Measurements from ENCODE around the gene COX14.

DNA sequence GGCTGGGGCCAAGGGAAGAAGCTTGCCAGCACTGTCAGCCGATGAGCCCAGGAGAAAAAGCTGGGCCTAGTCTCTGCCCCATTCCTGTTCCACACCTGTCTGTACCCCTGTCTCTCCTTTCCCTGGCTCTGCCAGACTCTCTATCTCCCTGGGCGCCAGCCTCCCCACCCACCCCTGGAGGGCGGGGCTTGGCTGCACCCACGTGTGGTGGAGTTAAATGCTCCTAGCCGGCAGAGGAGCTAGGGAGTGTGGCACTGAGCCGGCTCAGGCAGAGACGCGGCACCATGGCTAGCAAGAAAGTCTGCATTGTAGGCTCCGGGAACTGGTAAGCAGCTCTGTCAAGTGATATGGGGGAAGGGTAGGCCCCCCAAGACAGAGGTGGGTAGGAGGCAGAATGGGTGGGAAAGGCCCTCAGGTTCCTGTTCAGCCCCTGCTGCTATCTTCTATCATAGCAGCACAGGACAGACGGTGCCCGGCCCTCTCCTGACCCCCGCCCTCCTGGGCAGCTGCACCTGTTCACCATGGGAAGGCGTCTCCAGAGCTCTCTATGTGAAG, 8.2 kb upstream of the COX14 start, which contains the start of gene GPD1:
- TF ChIP-seq, protein P1, sequence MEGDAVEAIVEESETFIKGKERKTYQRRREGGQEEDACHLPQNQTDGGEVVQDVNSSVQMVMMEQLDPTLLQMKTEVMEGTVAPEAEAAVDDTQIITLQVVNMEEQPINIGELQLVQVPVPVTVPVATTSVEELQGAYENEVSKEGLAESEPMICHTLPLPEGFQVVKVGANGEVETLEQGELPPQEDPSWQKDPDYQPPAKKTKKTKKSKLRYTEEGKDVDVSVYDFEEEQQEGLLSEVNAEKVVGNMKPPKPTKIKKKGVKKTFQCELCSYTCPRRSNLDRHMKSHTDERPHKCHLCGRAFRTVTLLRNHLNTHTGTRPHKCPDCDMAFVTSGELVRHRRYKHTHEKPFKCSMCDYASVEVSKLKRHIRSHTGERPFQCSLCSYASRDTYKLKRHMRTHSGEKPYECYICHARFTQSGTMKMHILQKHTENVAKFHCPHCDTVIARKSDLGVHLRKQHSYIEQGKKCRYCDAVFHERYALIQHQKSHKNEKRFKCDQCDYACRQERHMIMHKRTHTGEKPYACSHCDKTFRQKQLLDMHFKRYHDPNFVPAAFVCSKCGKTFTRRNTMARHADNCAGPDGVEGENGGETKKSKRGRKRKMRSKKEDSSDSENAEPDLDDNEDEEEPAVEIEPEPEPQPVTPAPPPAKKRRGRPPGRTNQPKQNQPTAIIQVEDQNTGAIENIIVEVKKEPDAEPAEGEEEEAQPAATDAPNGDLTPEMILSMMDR (IDR thresholded peaks at IDR 0.05; ENCODE audit: insufficient read depth, low read depth, low read length), result no peak
- TF ChIP-seq EZH2 (IDR thresholded peaks at IDR 0.05; ENCODE audit: insufficient read depth, low read length), result no peak
